HG03064 (cell line): ENCODE measurements around the gene EMILIN2.
"Not testable (repeated sequence)": the region's sequence is repeated elsewhere in the genome, so short reads cannot be mapped to it uniquely, and the experiment has no call there.

ENCODE experiments used
- ATAC-seq: cut with Tn5 transposase; IDR thresholded peaks from one replicate; pipeline ENCODE4 v1.9.1; 2021; ENCODE audit warnings: low read depth; ENCODE audit not compliant: unreplicated experiment

The EMILIN2 gene

GRCh38 chr18:2843146-2843545, 3.7 kb upstream of the EMILIN2 start:
- ATAC-seq: no peak

DNA sequence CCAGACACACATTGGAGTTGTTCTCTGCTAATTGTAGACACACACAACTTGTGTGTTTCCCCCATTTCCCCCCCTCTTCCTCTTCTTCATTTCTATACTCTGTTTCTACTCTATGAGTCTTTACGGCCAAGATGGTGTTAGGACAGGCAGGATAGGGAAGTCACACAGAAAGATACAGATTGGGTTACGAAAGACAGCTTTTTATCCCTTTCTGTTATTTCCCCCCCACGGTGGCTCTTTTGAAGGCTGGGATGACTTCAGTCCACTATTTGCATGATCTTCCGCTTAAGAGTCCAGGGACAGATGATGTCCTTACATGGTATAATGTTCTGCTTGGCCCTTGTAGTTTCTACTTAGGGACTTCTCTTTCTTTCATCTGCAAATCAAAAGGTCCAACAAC, 1.6 kb upstream of the EMILIN2 start:
- no peak for ATAC-seq

DNA sequence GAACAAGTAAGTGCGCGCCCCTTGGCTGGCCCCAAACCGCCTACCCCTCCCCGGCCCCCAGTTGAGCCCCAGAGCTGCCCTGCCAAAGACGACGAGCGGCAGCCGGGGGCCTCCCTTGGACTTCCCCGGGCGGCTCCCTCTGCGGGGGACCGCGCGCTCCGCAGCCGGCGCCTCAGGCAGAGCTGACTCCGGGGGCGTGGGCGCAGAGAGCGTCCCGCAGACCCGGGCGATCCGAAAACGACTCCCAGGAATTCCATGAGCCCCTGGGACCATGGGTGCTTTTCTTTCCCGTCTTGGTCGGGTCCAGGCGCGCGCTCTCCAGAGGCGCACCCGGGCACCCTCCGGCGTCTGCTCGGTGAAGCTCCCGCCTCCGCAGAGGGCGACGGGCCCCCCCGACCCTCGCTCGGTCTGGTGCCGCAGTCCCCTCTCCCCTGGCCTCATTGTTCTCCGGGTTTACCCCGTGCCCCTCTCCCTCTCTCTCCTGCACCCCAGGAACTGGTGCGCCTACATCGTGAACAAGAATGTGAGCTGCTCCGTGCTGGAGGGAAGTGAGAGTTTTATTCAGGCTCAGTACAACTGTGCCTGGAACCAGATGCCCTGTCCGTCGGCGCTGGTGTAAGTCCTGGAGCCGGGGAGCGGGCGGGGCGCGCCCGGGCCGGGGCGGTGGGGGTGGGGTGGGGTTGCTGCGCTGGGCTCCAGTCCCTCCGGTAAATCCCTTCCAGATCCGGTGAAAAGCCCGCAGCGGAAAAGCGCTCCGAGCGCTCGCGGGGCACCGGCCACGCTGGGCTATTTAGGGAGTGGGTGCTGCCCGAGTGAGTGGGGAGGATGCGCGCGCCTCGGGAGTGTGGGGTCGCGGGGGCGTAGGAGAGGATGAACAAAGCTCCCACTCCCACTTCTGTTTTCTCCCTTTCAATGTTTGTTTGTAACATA, 776 bp downstream of the EMILIN2 start:
- ATAC-seq: no peak

GRCh38 chr18:2848247-2849246, 1.7 kb downstream of the EMILIN2 start:
- no peak for ATAC-seq

GRCh38 chr18:2850816-2851215, 4.0 kb downstream of the EMILIN2 start:
- no peak for ATAC-seq

- ATAC-seq: no peak
Measured at GRCh38 chr18:2851771-2852170, 5.0 kb downstream of the EMILIN2 start.

- ATAC-seq: not testable (repeated sequence)
Measured at GRCh38 chr18:2852460-2852859, 5.7 kb downstream of the EMILIN2 start.

- no peak for ATAC-seq
Measured at GRCh38 chr18:2853173-2853925, 6.5 kb downstream of the EMILIN2 start.

GRCh38 chr18:2853926-2854664, 7.3 kb downstream of the EMILIN2 start:
- ATAC-seq: no peak

- no peak for ATAC-seq
Measured at GRCh38 chr18:2854875-2855274, 8.1 kb downstream of the EMILIN2 start.

GRCh38 chr18:2855560-2856350, 8.9 kb downstream of the EMILIN2 start:
- ATAC-seq: no peak

DNA sequence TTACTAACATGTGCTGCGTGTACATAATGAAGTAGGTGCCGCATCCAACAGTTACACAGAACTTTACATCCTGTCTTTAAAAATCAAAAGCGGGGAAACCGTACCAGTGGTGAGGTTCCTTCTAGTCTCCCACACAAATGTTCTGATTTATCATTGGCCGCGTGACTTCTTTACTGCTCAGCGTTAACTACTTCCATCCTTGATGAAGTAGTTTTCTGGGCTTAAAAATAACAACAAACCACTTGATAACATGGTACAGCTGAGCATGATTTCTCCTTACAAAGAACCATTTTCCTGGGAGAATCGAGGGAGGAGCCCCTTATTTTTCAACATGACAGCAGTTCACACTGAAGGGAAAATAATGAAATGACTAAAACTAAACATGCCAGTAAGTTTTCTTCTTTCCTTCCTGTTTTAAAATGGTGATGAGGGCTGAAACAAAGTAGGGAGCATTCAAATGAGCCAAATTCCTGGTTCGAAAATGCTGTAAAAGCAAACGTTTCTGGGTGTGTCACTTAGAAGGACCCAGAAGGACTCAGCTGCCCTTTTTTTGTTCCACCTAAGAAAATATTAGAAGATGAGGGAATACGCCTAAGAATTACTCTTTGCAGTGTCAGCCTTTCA, 9.9 kb downstream of the EMILIN2 start:
- ATAC-seq: no peak

DNA sequence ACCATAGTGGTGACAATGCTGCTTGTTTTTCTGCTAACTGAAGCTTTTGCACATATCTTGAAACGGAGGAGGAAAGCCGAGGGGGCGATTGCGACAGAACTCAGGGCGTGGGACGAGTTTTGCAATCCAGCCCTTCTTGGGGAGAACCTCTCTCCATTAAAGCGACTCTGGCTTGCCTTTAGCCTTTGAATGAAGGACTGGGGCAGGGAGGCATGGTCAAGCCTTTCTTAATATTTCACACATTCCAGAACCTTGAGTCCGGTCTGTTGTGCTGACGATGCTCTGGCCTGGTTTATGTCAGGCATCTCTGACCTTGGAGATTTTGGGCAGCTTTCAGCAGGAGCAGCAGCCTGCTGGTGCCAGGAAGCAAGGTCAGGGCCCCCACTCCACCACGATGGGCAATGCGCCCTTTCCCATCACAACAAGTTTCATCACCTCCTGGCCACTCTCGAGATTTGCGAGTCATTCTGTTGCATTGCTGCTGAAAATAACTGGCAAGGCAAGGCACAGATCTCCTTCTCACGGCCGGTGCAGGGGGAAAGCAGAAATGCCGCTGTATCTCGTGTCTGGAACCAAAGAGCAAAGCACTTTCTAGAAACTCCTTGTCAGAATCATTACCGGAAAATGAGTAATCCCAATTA, 10.8 kb downstream of the EMILIN2 start:
- ATAC-seq: no peak

DNA sequence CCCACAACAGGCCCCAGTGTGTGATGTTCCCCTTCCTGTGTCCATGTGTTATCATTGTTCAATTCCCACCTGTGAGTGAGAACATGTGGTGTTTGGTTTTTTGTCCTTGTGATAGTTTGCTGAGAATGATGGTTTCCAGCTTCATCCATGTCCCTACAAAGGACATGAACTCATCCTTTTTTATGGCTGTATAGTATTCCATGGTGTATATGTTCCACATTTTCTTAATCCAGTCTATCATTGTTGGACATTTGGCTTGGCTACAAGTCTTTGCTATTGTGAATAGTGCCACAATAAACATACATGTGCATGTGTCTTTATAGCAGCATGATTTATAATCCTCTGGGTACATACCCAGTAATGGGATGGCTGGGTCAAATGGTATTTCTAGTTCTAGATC, 13.6 kb downstream of the EMILIN2 start:
- ATAC-seq: not testable (repeated sequence)

DNA sequence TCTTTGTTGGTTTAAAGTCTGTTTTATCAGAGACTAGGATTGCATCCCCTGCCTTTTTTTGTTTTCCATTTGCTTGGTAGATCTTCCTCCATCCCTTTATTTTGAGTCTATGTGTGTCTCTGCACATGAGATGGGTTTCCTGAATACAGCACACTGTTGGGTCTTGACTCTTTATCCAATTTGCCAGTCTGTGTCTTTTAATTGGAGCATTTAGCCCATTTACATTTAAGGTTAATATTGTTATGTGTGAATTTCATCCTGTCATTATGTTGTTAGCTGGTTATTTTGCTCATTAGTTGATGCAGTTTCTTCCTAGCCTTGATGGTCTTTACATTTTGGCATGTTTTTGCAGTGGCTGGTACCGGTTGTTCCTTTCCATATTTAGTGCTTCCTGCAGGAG, 17.2 kb downstream of the EMILIN2 start:
- not testable (repeated sequence) for ATAC-seq

- ATAC-seq: not testable (repeated sequence)
Measured at GRCh38 chr18:2866465-2866864, 19.7 kb downstream of the EMILIN2 start.

- ATAC-seq: no peak
Measured at GRCh38 chr18:2869207-2869606, 22.4 kb downstream of the EMILIN2 start.

DNA sequence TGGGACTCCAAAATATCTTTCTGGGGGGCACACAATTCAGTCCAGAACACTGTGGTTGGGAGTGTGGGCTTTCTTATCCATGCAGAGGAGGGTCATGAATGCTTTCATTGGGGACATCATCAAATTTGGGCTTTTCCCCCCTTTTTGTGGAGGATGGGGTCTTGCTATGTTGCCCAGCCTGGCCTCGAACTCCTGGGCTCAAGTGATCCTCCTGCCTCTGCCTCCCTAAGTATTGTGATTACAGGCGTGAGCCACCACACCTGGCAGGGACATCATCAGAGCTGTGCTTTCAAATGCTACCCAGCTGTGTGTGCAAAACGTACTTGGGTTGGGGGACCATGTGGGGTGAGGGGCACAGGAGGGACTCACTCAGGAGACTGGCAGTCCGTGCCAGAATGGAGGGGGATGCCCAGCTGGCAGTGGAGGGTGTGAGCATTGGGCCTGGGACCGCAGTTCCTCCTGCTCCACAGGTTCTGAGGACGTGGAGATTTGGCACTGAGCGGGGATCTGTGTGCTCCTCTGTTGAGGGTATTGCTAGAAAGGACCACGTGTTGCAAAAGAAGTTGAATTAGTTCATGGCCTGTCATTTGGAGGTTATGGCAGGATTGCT, 24.4 kb downstream of the EMILIN2 start:
- no peak for ATAC-seq
